K562 (cell line): Measurements from ENCODE around the gene SCUBE1. TPM values are rescaled to one million over a fixed set of nuclear protein-coding genes. Genes with fewer than 3 reads are reported as not detected.

Source experiments
- CBFB ChIP-seq: sonication (generic); formaldehyde crosslinking; IDR thresholded peaks from 2 replicates; pipeline ENCODE4 v1.4.0; 2020; ENCODE audit warnings: mild to moderate bottlenecking, missing genetic modification reagents
- CREM ChIP-seq: IDR thresholded peaks from 2 replicates; pipeline ENCODE4 v1.6.1; 2014; ENCODE audit warnings: antibody characterized with exemption, low read depth
- CXXC5 ChIP-seq: fragments of 250-450 bp; sonication (Bioruptor Pico); IDR thresholded peaks from 2 replicates; pipeline ENCODE4 v1.8.0; 2022; ENCODE audit warnings: inconsistent platforms, mild to moderate bottlenecking, moderate library complexity
- FOXA3 ChIP-seq, 2 experiments: fragments of 450-650 bp in 1 of 2; sonication (generic) in 1 of 2; formaldehyde crosslinking; IDR thresholded peaks in 1 of 2; conservative IDR thresholded peaks in 1 of 2; 2 replicates each; pipeline versions ENCODE4 v1.4.0 to v1.8.0; 2020 to 2022; ENCODE audit warnings: mild to moderate bottlenecking in 2 of 2, missing genetic modification reagents in 1 of 2
- FOXP1 ChIP-seq: sonication (generic); formaldehyde crosslinking; IDR thresholded peaks from 2 replicates; pipeline ENCODE4 v1.8.0; 2022; ENCODE audit warnings: mild to moderate bottlenecking, missing genetic modification reagents
- NR1H2 ChIP-seq: sonication (generic); formaldehyde crosslinking; IDR thresholded peaks from 2 replicates; pipeline ENCODE4 v1.4.0; 2020; ENCODE audit warnings: mild to moderate bottlenecking, missing genetic modification reagents
- NR2C1 ChIP-seq, 2 experiments: fragments of 450-650 bp; IDR thresholded peaks; 2 replicates each; pipeline ENCODE4 v1.6.1; 2017; ENCODE audit warnings: mild to moderate bottlenecking in 2 of 2, antibody characterized with exemption in 1 of 2, inconsistent platforms in 1 of 2, missing compliant biosample characterization in 1 of 2, missing genetic modification characterization in 1 of 2
- SAP30 ChIP-seq: fragments of 200-600 bp; sonication (generic); IDR thresholded peaks from 2 replicates; pipeline ENCODE4 v1.6.1; 2012; ENCODE audit warnings: borderline replicate concordance, low read depth, mild to moderate bottlenecking, moderate library complexity, low read length, control low read depth, inconsistent platforms; ENCODE audit not compliant: insufficient read depth, poor library complexity, severe bottlenecking
- SREBF1 ChIP-seq: fragments of 150-350 bp; IDR thresholded peaks from 2 replicates; pipeline ENCODE4 v1.6.1; 2014; ENCODE audit warnings: antibody characterized with exemption, low read depth, low read length, borderline replicate concordance
- ZBTB40 ChIP-seq, 2 experiments: fragments of 450-650 bp in 1 of 2; sonication (generic) in 1 of 2; formaldehyde crosslinking in 1 of 2; IDR thresholded peaks; 2 replicates each; pipeline versions ENCODE4 v1.7.1 to v1.9.0; 2016 to 2022; ENCODE audit warnings: inconsistent platforms in 1 of 2, mild to moderate bottlenecking in 1 of 2, missing genetic modification reagents in 1 of 2
- ZKSCAN1 ChIP-seq: fragments of 150-350 bp; IDR thresholded peaks from 2 replicates; pipeline ENCODE4 v1.6.1; 2016; ENCODE audit warnings: low read depth, low read length
- ZNF316 ChIP-seq: fragments of 450-650 bp; IDR thresholded peaks from 2 replicates; pipeline ENCODE4 v1.6.1; 2016
- ZNF395 ChIP-seq: fragments of 200-800 bp; sonication (Bioruptor generic); IDR thresholded peaks from 2 replicates; pipeline ENCODE4 v1.6.1; 2017; ENCODE audit warnings: missing genetic modification characterization, missing compliant biosample characterization
- polyA plus RNA-seq, 8 experiments: library from polyadenylated mRNA; depleted of rRNA in 4 of 8; stranded (reverse) in 5 of 8; unstranded in 3 of 8; fragments of >200 nt; fragmentation: Nextera tagmentation in 2 of 8; fragmentation: Illumina TruSeq in 1 of 8; extraction: Ambion mirVana in 2 of 8; extraction: Trizol in 1 of 8; gene quantifications; 2 replicates each; pipeline versions ENCODE4 v1.2.1 to v1.2.3, GENCODE V29; 2011 to 2014; ENCODE audit warnings: inconsistent platforms in 1 of 8, missing spikeins in 1 of 8
- total RNA-seq, 7 experiments: library from RNA; depleted of rRNA in 6 of 7; stranded (reverse); fragments of >200 nt in 6 of 7; fragmentation: Illumina TruSeq in 2 of 7; extraction: Trizol in 2 of 7; gene quantifications; 2 replicates each; pipeline versions ENCODE4 v1.2.1 to v1.2.3, GENCODE V29; 2011 to 2021; ENCODE audit warnings: low replicate concordance in 1 of 7
- TF ChIP-seq, protein P1 (sequence below): fragments of 250-450 bp; sonication (Bioruptor Pico); IDR thresholded peaks from 2 replicates; pipeline ENCODE4 v1.8.0; 2022; ENCODE audit warnings: moderate library complexity, mild to moderate bottlenecking, inconsistent platforms

SCUBE1 gene
- total and polyA plus RNA-seq, 9 of the 15 experiments (the other 6 are each of a cell fraction or from before 2014, with no cell fraction given) = 0.03 to 0.47 (median 0.29) TPM; not detected in 6

- TF ChIP-seq ZNF395 (CRISPR knock-in tag) (peak; percentile 91), ZKSCAN1 (peak; percentile 39; the same call in 1 of the 2 replicates), FOXA3 (CRISPR knock-in tag; conservative IDR thresholded peaks at IDR 0.05 in 1 of 2, IDR thresholded peaks at IDR 0.05 in 1 of 2) (peak in 1 of 2 experiments; percentile 95; a peak in 1 of 4 replicates), NR1H2 (CRISPR knock-in tag) (no peak), CBFB (CRISPR knock-in tag) (no peak), ZBTB40 (IDR thresholded peaks at IDR 0.05) (0 out of 2 replicates have a peak, but pooled peaks have one; percentile 17), ZBTB40 (CRISPR knock-in tag; IDR thresholded peaks at IDR 0.05) (no peak), CXXC5 (CRISPR knock-in tag) (peak; percentile 56), ZNF316 (peak; percentile 28; the same call in 1 of the 2 replicates), FOXP1 (0 out of 2 replicates have a peak, but pooled peaks have one; percentile 55), SREBF1 (no peak), SAP30 (no peak), CREM (peak; percentile 58; the same call in 1 of the 2 replicates), NR2C1 (IDR thresholded peaks at IDR 0.05) (peak; percentile 29; the same call in 1 of the 2 replicates), NR2C1 (tag; IDR thresholded peaks at IDR 0.05) (peak; percentile 61)
- TF ChIP-seq, protein P1, sequence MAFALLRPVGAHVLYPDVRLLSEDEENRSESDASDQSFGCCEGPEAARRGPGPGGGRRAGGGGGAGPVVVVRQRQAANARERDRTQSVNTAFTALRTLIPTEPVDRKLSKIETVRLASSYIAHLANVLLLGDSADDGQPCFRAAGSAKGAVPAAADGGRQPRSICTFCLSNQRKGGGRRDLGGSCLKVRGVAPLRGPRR = no peak
Measured at GRCh38 chr22:43183496-43184277, 159.5 kb downstream of the SCUBE1 start (continued).
